HEK293T (cell line): ENCODE measurements around the gene EBF3.

ENCODE experiments used
- CTCF ChIA-PET: fragments of 350-600 bp; formaldehyde crosslinking; extraction: SDS; loops from one replicate; lab custom pipeline; 2021; ENCODE audit warnings: antibody characterized with exemption, inconsistent platforms; lab: Yijun Ruan, JAX
- POLR2A ChIA-PET: fragments of 350-600 bp; formaldehyde crosslinking; extraction: SDS; loops from one replicate; lab custom pipeline; 2020; ENCODE audit warnings: antibody characterized with exemption, inconsistent platforms; lab: Yijun Ruan, JAX
- DNase-seq: peaks from one replicate; pipeline ENCODE4 v3.0.0; 2012; ENCODE audit warnings: mixed read lengths; ENCODE audit errors: extremely low spot score
- ARNT ChIP-seq: fragments of 450-650 bp; IDR thresholded peaks from 2 replicates; pipeline ENCODE4 v1.6.1; 2017; ENCODE audit warnings: mild to moderate bottlenecking
- BHLHE40 ChIP-seq: fragments of 450-650 bp; IDR thresholded peaks from 2 replicates; pipeline ENCODE4 v1.6.1; 2016; ENCODE audit warnings: mild to moderate bottlenecking, moderate library complexity, borderline replicate concordance
- CTBP1 ChIP-seq: fragments of 450-650 bp; IDR thresholded peaks from 2 replicates; pipeline ENCODE4 v1.6.1; 2016; ENCODE audit warnings: borderline replicate concordance
- ELF4 ChIP-seq: fragments of 450-650 bp; IDR thresholded peaks from 2 replicates; pipeline ENCODE4 v1.6.1; 2017; ENCODE audit warnings: antibody characterized with exemption
- FOXA1 ChIP-seq: fragments of 450-650 bp; IDR thresholded peaks from 2 replicates; pipeline ENCODE4 v1.6.1; 2016; ENCODE audit warnings: mild to moderate bottlenecking
- FOXK2 ChIP-seq: fragments of 450-650 bp; IDR thresholded peaks from 2 replicates; pipeline ENCODE4 v1.6.1; 2016; ENCODE audit warnings: mild to moderate bottlenecking
- FOXM1 ChIP-seq: fragments of 450-650 bp; IDR thresholded peaks from 2 replicates; pipeline ENCODE4 v1.6.1; 2017; ENCODE audit warnings: mild to moderate bottlenecking, borderline replicate concordance
- HDGF ChIP-seq: fragments of 450-650 bp; IDR thresholded peaks from 2 replicates; pipeline ENCODE4 v1.6.1; 2017; ENCODE audit warnings: antibody characterized with exemption, borderline replicate concordance
- L3MBTL2 ChIP-seq: fragments of 450-650 bp; conservative IDR thresholded peaks from 2 replicates; pipeline ENCODE4 v1.6.1; 2016; ENCODE audit warnings: mild to moderate bottlenecking
- LEF1 ChIP-seq: fragments of 450-650 bp; IDR thresholded peaks from 2 replicates; pipeline ENCODE4 v1.6.1; 2017; ENCODE audit warnings: mild to moderate bottlenecking, borderline replicate concordance
- NFRKB ChIP-seq: fragments of 450-650 bp; IDR thresholded peaks from 2 replicates; pipeline ENCODE4 v1.6.1; 2016; ENCODE audit warnings: mild to moderate bottlenecking, moderate library complexity
- PKNOX1 ChIP-seq: fragments of 450-650 bp; IDR thresholded peaks from 2 replicates; pipeline ENCODE4 v1.6.1; 2016
- SP1 ChIP-seq: fragments of 450-650 bp; IDR thresholded peaks from 2 replicates; pipeline ENCODE4 v1.6.1; 2017
- SUZ12 ChIP-seq: fragments of 450-650 bp; IDR thresholded peaks from 2 replicates; pipeline ENCODE4 v1.6.1; 2016; ENCODE audit warnings: mild to moderate bottlenecking
- TARDBP ChIP-seq: fragments of 450-650 bp; IDR thresholded peaks from 2 replicates; pipeline ENCODE4 v1.6.1; 2016
- ZNF384 ChIP-seq: fragments of 450-650 bp; IDR thresholded peaks from 2 replicates; pipeline ENCODE4 v1.6.1; 2016

The EBF3 gene

DNA sequence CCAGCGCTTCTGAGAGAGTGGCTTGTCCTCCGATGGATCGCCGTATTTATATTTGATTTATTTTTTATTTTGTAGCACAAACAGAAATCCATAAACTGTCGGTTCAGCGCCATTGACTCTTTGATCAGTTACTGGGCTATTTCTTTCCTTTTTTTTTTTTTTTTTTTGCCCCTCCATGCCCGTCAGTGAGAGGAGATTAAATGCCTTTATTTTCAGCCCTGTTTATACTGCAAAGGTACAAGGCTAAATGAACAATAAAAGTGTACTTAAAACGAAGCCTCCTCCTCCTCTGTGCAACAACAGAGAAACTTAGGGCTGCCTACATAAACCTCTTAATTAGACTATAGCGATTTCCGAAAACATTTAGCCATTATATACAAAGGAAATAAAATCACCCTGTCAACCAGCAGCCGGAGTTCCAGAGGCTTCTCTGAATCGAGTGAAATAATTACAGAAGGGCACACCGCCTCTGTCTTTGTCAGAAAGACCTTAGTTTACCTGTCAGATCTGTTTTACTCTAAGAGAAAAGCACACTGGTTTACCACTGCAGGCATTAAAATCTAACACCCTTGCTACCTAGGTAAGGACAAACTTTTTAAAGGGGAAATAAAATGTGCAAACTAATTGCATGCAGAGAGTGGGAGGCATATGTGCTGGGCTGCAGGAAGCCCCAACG is 3.5 kb downstream of the EBF3 start:
- TF ChIP-seq CTBP1 (no peak), FOXA1 (no peak), FOXM1 (no peak), BHLHE40 (no peak), SP1 (no peak), LEF1 (no peak), ARNT (no peak), FOXK2 (no peak), ZNF384 (no peak), PKNOX1 (no peak), TARDBP (no peak), L3MBTL2 (no peak), NFRKB (no peak), SUZ12 (no peak)
- no peak for DNase-seq
- CTCF ChIA-PET = interaction anchor here (1.1 kb wide), 1 partner anchor 11 kb away, joined by 3 read pairs; no protein-coding TSS in a partner anchor
- POLR2A ChIA-PET = no interaction called here

DNA sequence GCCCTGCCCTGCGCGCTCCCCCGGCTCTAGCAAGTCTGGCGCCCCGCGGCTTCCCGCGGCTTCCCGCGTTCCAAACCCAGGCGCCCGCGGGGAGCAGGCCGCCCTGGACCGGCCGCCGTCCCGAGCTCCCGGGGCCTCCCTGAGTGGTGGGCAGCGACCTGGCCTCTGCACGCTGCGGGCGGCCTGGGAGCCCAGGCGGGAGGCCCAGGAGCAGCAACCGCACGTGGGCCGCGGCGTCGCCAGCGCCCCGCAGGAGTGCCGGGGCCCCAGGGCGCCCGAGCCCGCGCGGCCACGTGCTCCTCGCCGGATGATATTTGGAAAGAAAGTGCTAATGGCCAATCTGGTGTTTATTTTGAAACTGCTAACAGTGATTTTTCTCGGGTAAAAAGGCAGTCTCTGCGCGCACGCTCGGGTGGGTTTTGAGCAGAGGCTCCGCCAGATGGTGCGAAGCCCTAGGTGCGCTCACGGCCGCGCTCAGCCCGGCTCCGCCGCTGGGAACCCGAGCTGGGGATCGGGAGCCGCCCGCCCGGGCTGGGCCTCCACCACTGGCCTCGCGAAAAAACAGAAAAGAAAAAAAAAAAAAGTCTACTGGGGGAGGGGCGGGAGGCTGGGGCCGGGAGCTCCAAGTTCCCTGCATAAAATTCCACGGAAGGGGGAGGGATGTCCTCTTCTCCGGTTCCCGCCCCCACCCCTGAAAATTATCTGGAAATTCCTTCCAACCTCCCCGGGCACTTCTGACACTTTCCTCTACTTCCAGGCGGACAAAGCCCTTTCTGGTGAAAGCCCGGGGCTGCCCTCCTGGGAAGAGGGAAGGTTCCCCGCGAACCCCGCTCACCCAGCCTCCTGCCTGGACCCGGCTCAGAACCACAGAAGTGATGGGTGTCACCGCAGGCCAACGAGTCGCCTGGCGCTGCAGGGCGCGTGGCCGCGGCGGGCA is 4.3 kb downstream of the EBF3 start:
- no peak for TF ChIP-seq FOXM1
- TF ChIP-seq TARDBP = no peak
- TF ChIP-seq FOXK2 = no peak
- no peak for TF ChIP-seq ELF4
- no peak for TF ChIP-seq SUZ12
- TF ChIP-seq FOXA1 = no peak
- TF ChIP-seq HDGF = no peak
- no peak for TF ChIP-seq CTBP1
- no peak for TF ChIP-seq NFRKB
- no peak for TF ChIP-seq BHLHE40
- ChIA-PET POLR2A (no interaction called here), CTCF (no interaction called here)
- no peak for DNase-seq

GRCh38 chr10:129958629-129959543 is 5.2 kb downstream of the EBF3 start:
- no peak for DNase-seq
- no peak for TF ChIP-seq SP1
- no peak for TF ChIP-seq NFRKB
- TF ChIP-seq LEF1 = no peak
- TF ChIP-seq ARNT = no peak
- no peak for TF ChIP-seq ELF4
- TF ChIP-seq FOXM1 = no peak
- TF ChIP-seq PKNOX1 = no peak
- TF ChIP-seq BHLHE40 = no peak
- no peak for TF ChIP-seq TARDBP
- no peak for TF ChIP-seq ZNF384
- no peak for TF ChIP-seq L3MBTL2
- TF ChIP-seq FOXA1 = no peak
- TF ChIP-seq FOXK2 = no peak
- no peak for TF ChIP-seq CTBP1
- TF ChIP-seq HDGF = no peak
- TF ChIP-seq SUZ12 = no peak
- POLR2A ChIA-PET = no interaction called here
- CTCF ChIA-PET = no interaction called here

- DNase-seq = no peak
- POLR2A ChIA-PET = no interaction called here
- CTCF ChIA-PET = no interaction called here
- no peak for TF ChIP-seq CTBP1
- TF ChIP-seq L3MBTL2 = no peak
- TF ChIP-seq NFRKB = no peak
- no peak for TF ChIP-seq ZNF384
- no peak for TF ChIP-seq SP1
- TF ChIP-seq BHLHE40 = no peak
- no peak for TF ChIP-seq LEF1
- no peak for TF ChIP-seq PKNOX1
- TF ChIP-seq FOXK2 = no peak
- TF ChIP-seq SUZ12 = no peak
- TF ChIP-seq ARNT = no peak
These were observed 5.9 kb downstream of the EBF3 start for GRCh38 chr10:129958148-129958628.
